Spleen (tissue), 7 donors: Measurements from ENCODE around the gene FGR.

Source experiments
- POLR2AphosphoS5 ChIP-seq, 3 donors: sonication (generic); formaldehyde crosslinking; IDR thresholded peaks; one replicate each; pipeline ENCODE4 v1.5.1; 2017; ENCODE audit warnings: antibody characterized with exemption in 3 of 3
- TF ChIP-seq, protein P1 (sequence below), 11 experiments: fragments of 200-600 bp in 7 of 11; fragments of 450-650 bp in 4 of 11; sonication (generic) in 4 of 11; IDR thresholded peaks in 8 of 11; conservative IDR thresholded peaks in 3 of 11; 1 replicate in 7 of 11; 2 replicates in 4 of 11; pipeline versions ENCODE4 v1.4.0 to v1.8.0; 2016 to 2021; ENCODE audit warnings: antibody characterized with exemption in 11 of 11, inconsistent platforms in 4 of 11, mild to moderate bottlenecking in 1 of 11
- donor health status: DM: no; HTN: no; CAD: no; lungs with moderate emphysema.
- donor health status: DM: no; HTN: no; CAD: no.
- donor health status: DM: no; HTN: no; CAD: no.

DNA sequence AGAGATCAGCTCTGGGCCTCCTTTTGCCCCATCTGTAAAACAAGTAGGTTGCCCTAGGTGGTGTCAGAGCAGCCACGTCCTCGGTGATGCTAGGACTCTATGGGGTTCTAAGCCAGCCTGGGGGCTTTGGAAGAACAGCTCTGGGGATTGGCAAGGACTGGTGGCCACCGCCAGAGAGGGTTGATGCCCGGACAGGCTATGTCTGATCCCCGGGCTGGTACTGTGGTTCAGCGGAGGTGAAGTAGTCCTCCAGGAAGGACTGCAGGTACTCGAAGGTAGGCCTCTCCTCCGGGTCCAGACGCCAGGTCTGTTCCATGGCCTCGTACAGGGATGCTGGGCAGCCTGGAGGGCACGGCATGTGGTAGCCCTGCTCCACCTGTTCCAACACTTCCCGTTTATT lies 22.3 kb downstream of the FGR start:
- TF ChIP-seq, protein P1, sequence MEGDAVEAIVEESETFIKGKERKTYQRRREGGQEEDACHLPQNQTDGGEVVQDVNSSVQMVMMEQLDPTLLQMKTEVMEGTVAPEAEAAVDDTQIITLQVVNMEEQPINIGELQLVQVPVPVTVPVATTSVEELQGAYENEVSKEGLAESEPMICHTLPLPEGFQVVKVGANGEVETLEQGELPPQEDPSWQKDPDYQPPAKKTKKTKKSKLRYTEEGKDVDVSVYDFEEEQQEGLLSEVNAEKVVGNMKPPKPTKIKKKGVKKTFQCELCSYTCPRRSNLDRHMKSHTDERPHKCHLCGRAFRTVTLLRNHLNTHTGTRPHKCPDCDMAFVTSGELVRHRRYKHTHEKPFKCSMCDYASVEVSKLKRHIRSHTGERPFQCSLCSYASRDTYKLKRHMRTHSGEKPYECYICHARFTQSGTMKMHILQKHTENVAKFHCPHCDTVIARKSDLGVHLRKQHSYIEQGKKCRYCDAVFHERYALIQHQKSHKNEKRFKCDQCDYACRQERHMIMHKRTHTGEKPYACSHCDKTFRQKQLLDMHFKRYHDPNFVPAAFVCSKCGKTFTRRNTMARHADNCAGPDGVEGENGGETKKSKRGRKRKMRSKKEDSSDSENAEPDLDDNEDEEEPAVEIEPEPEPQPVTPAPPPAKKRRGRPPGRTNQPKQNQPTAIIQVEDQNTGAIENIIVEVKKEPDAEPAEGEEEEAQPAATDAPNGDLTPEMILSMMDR (IDR thresholded peaks at IDR 0.05 in 8 of 11, conservative IDR thresholded peaks at IDR 0.05 in 3 of 11), result no peak
- TF ChIP-seq POLR2AphosphoS5 (IDR thresholded peaks at IDR 0.05), result peak in 1 of 3 donors; percentile 41
